Type B pancreatic cell (in vitro differentiated cells): ENCODE data around the gene CLEC18B. TPM values are rescaled to one million over a fixed set of nuclear protein-coding genes. Genes with fewer than 3 reads are reported as not detected.
"Not testable (repeated sequence)": the region's sequence is repeated elsewhere in the genome, so short reads cannot be mapped to it uniquely, and the experiment has no call there.

Experiments
- DNase-seq: peaks from one replicate; pipeline ENCODE4 v3.0.0; 2021; ENCODE audit warnings: mixed read lengths; ENCODE audit not compliant: unreplicated experiment; ENCODE audit errors: extremely low spot score
- H3K27ac Mint-ChIP-seq: 2 replicates; pipeline ENCODE4 v1.8.0; 2021; ENCODE audit warnings: mild to moderate bottlenecking, mixed read lengths
- H3K27me3 Mint-ChIP-seq: 2 replicates; pipeline ENCODE4 v1.8.0; 2021; ENCODE audit warnings: mixed read lengths
- H3K36me3 Mint-ChIP-seq: 2 replicates; pipeline ENCODE4 v1.8.0; 2021; ENCODE audit warnings: mixed read lengths
- H3K4me1 Mint-ChIP-seq: one replicate; pipeline ENCODE4 v1.8.0; 2021; ENCODE audit warnings: mixed read lengths; ENCODE audit not compliant: unreplicated experiment
- H3K4me3 Mint-ChIP-seq: 2 replicates; pipeline ENCODE4 v1.8.0; 2021; ENCODE audit warnings: mild to moderate bottlenecking, mixed read lengths
- H3K9me3 Mint-ChIP-seq: 2 replicates; pipeline ENCODE4 v1.8.0; 2021; ENCODE audit warnings: mixed read lengths
- total RNA-seq: library from RNA; stranded (reverse); gene quantifications from 2 replicates; pipeline ENCODE4 v1.2.1, GENCODE V29; 2021; ENCODE audit warnings: low replicate concordance

The CLEC18B gene
- total RNA-seq, 1 donor from 2014 or later, result 8.2 TPM

DNA sequence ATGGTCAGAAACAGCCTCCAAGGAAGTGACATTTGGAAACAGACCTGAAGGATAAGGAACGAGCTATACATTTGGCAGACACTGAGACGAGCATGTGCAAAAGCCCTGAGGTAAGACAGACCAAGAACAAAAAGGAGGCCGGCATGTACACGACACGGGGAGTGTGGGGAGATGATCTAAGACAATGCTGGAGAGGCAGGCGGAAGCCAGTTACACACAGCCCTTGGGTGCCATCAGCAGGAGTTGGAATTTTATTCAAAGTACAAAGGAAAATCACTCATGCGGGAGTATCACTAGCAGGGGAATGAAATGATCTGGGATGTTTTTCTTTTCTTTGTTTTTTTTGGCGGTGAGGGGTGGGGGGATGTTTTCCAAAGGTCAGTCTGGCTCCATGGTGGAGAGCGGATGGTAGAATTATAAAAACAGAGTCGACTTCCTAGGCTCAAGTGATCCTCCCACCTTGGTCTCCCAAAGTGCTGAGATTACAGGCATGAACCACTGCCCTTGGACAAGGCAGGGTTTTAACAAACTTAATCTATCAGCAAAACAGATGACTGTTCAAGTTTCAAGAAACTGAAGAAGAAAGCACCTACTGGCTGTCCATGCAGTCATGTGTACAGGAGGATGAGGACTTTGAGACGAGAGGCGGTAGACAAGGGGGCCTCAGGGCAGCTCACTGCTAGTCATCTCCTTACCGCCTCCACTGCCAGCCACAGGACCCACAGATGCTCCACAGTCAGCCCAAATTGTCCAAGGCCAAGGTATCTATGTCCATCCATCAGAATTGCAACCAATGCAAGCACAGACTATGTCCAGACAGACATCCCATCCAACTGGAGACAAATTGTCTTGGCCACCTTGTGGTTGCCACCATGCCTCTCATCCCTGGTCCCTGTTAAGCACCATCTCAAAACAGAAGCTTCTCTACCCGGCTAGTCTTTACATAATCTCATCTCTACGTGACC is 59.4 kb downstream of the CLEC18B start:
- H3K36me3 Mint-ChIP-seq, H3K9me3 Mint-ChIP-seq, DNase-seq, H3K4me3 Mint-ChIP-seq, H3K4me1 Mint-ChIP-seq, H3K27ac Mint-ChIP-seq, H3K27me3 Mint-ChIP-seq: not testable (repeated sequence)

Other genes with a start within 250 kb of the CLEC18B start
- gene PSMD7, start 124.7 kb downstream of the CLEC18B start, total RNA-seq, result 91.3 and 98.7 TPM in 2 replicates
- gene NPIPB15, start 45.2 kb downstream of the CLEC18B start, total RNA-seq, result 5.1 and 5.6 TPM in 2 replicates
- 128 and 144 TPM in 2 replicates for gene GLG1, start 185.6 kb upstream of the CLEC18B start, total RNA-seq
- gene RFWD3, start 245.4 kb upstream of the CLEC18B start, total RNA-seq, result 35.2 and 51.8 TPM in 2 replicates